HG03378 (cell line): Measurements from ENCODE around the gene TCF7L2.

Experiments
- ATAC-seq: cut with Tn5 transposase; IDR thresholded peaks from one replicate; pipeline ENCODE4 v1.9.1; 2021; ENCODE audit warnings: mild to moderate bottlenecking, moderate library complexity; ENCODE audit not compliant: unreplicated experiment

Gene TCF7L2

DNA sequence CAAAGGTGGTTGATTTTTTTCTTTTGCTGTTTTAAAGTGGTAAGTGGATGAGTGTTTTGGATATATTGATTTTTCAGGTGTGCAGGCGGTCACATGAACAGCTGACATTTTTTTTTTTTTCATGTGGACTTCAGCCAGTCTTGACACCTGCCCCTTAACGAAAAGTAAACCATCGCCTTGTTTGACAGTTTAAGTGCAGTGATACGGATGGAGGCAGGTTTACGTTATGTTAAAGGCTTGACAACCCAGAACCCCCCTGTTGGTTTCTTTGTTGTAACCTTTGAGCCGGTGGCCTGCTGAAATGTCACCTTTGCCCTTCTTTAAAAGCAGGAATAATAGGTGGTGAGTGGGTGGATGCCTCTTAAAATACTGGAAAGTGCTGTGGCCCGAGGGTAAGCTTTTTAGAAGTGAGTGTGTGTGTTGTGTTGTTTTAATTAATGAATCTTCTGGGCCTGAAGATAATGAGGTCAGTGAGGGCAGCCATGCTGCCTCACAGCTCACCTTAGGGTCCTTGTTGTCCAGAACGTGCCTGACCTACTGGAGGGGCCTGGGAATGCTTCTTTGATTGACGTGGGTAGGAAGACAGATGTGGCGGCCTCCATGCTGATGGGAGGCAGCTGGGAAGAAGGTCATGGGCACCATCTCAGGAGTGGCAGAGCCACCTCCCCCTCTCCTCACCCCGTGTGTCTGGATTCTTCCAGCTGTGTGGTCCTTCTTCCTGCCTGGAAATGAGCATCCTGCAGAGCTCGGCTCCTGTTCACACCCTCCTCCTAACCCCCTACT is 69.8 kb downstream of the TCF7L2 start:
- no peak for ATAC-seq

DNA sequence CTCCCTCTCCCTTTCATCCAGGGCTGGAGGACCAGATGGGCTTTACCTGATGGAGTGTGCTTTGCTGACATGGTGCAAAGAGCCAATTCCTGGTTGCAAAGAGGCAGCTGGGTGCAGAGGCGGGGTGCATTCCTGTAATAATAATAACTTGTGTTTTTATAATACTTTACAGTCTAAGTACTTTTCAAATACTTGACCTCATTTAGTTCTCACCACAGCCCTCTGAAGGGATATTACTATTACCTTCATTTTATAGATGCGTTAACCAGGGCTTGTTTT is 70.4 kb downstream of the TCF7L2 start:
- ATAC-seq, result no peak

DNA sequence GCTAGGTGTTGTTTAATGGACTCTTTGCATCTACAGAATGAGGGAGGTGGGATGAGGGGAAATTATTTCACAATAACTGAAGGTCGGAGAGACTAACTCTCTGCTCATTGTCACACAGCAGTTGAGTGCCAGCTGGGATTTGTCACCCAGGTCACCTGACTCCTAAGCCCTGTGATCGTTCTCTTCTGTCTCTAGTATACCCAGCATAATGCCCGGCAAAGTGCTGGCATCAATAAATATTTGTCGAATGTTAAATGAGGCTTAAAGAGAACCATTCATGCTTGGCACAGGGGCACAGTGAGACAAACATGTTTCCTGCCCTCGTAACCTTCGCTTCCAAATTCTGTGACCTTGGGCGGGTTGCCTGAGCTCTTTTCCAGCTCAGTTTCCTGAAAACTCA is 70.8 kb downstream of the TCF7L2 start:
- ATAC-seq, result no peak

DNA sequence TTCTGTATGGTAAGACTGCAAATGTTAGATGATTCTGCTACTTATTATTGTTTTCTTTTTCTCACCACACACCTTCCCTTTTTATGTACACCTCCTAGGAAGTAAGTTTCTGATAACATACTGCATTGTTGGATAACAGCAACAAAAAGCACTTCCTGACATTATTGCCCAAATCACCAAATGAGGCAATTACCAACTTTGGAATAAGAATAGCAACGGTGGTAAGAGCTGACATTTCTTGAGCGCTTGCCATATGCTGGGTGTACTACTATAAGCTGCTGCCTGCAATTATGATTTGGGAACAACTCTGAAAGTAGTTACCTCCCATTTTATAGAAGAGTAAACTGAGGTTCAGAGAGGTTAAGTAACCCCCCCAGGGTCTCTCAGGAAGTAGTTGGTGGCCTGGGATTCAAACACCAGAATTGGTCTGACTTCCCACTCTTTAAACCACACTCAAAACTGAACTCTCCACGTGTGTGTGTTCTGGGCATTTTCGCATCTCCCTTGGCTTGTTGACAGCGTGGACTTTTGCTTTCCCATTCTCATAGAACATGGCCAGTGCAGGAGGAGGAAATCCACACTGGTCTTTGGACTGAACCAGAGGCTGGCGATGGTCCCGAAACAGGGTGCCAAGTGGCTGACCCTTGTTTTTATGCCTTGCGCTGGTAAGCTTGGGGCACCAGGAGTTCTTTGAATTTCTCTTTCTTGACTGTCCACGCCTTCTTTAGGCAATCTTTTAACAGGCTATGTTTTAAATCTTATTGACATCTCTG is 71.4 kb downstream of the TCF7L2 start:
- no peak for ATAC-seq

DNA sequence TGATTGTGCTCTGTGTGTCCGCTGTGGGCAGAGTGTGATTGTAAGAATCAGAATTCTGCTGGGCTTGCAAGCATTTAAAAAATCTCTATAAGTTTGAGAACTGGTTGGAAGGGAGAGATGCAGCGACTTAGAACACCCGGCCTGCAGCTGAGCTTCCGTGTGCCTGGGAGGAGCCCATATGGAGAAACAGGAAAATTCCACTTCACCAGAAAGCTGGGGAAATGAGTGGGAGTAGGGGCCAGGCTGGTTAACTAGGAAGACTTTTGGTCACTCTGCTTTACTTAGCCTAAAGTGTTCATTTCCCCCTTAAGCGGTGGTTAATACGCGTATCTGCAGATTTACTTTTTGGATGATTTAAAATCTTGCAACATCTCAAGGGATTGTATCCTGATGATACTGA is 72.2 kb downstream of the TCF7L2 start:
- no peak for ATAC-seq

DNA sequence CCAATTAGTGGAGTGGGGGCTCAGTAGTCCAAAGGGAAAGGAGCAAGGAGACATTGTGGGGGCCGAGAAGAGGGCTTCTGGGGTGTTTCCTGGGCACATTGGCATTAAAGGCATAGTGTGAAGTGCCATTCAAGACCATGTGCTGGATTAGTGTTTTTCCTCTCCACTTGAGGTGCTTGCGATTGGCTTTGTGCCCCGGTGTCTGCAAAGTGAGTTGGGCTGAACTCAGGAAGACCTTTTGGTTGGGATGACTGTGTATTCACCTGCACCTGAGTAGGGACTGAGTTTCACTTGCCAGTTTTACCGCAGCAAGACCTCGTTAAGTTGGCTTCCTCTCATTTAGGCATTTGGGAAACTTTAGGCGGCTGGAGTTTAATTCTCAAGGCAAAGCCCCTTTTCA is 73.0 kb downstream of the TCF7L2 start:
- no peak for ATAC-seq

DNA sequence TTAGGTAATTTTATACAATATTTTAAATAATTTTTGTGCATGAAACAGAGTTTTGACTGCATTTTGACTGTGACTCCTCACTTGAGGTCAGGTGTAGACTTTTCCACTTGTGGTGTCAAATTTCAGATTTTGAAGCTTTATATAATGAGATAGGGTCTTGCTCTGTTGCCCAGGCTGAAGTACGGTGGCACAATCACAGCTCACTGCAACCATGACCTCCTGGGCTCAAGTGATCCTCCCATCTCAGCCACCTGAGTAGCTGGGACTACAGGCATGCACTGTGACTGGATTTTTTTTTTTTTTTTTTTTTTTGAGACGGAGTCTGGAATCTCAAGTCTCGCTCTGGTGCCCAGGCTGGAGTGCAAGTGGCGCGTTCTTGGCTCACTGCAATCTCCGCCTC is 74.9 kb downstream of the TCF7L2 start:
- ATAC-seq, result no peak

DNA sequence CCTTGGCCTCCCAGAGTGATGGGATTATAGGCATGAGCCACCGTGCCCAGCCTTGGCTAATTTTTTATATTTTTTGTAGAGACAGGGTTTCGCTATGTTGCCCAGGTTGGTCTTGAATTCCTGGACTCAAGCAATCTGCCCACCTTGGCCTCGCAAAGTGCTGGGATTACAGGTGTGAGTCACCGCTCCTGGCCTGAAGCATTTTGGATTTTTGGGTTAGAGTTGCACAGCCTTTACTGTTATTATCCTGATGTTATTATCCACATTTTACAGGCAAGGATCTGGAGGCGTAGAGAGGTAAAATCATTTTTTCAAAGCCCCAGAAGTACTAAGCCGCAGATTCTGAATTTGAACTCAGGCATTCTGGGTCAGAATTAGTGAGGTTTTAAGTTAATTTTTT is 75.4 kb downstream of the TCF7L2 start:
- ATAC-seq, result no peak

DNA sequence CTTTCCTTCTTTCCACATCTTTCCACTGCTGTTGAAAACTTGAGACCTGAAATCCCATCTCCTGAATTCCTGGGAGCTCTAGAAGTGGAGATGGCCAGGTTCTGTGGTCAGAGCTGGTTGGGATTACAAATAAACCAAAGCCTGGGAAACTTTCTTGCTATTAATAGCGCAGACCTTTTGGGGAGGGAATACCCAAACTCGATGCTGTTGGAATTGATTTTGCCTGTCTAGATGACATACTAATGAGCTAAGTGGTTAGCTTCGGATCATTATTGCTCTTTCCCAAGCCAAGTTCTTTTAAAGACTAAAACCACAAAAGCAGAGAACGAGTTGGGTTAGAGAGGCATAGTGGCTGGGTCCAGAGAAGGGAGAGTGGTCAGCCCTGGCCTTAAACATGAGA is 76.6 kb downstream of the TCF7L2 start:
- no peak for ATAC-seq

DNA sequence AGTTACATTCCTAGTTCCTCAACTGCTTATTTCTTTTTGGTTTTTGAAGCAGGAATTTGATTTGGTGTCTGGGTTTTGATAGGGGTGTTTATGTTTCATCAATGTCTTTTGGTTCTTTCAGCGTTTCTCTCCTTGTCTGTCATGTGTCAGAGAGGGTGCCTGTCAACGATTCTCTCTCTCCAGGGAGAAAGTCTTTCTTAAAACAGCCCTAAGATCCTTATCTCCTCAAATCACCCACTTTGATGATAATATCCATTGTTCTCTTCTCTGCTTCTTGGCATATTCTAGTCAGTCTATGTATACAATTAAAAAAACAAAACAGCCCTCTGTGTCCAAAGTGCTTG is 77.2 kb downstream of the TCF7L2 start:
- ATAC-seq, result no peak

DNA sequence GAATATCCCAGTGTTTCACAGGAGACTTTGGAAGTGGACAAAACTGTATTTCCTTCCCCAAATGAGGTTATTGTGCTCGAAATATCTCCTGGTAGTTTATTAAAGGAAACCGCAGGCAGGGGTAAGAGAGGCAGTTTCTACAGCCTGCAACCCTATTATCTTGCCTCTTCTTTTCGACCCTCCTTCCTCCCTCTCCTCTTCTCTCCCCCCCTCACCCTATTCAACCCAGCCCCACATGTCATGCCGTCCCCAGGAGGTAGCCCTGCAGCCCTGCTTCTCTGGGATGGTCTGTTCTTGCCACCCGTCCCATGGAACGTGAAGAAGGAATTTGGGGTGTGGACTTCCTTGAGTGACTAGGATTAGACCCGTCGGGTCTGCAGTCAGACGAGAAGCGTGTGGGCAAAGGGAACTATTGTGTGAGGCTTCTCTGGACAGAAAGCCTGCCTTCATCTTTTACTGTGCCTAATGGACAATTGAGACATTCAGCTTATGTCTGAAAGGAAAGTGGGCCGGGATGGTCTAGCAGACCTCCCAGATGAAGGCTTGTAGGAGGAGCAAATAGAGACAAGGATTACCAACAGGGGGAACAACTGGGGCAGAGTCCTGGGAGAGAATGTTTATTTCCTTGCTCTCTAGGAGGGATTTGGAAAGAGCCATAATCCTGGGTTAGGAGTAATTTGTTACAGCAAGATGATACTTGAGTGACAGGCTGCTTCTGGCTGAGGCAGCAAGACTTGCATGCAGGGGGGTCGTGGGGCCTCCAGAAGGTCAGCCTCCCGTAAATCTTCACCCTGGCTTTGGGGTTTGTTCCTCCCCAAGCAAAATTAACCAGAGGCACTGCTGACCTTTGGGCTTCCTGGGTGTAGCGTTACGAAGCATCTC is 77.8 kb downstream of the TCF7L2 start:
- no peak for ATAC-seq

DNA sequence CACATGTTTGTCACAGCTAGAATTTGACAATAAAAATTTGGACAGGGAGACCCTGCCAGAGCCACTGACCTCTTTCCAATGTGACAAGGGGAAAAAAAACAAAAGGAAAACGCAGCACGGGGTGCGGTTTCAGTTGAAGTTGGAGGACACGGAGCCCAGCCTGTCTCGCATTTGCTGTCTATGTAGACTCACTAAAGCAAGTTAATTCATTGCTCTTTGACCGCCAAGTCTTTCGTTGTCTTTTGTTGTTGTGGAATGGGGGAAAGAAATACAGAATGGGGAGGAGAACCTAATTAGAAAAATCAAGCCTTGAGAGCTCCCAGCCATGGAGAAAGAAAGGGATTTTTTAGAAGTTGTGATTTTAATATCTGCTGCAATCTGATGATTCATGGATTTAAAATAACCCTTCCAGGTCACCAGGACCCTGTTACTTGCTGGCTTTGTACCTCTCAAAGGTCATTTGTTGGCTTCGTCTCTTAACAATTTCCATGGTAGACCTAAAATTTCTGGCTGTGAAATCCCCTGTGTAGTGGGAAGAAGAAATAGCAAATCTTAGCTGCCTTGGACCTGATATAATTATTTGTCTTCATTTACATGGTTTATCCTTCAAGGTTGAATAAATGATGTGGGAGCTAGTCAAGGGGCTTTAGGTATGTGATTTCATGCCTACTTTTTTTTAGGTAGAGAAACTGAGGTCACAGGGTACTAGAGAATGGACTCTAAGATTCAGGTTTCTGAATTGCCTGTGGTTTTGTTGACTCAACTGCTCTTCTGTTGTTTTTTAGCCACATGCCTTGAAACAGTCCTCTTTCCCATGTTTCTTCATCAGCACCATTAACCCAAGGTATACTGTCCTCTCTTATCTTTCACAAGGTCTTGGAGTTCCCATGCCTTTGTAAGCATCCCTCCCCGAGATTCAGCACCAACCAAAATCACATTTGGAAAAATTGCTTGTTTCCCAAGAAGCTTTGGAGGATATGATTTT is 78.7 kb downstream of the TCF7L2 start:
- ATAC-seq, result no peak

DNA sequence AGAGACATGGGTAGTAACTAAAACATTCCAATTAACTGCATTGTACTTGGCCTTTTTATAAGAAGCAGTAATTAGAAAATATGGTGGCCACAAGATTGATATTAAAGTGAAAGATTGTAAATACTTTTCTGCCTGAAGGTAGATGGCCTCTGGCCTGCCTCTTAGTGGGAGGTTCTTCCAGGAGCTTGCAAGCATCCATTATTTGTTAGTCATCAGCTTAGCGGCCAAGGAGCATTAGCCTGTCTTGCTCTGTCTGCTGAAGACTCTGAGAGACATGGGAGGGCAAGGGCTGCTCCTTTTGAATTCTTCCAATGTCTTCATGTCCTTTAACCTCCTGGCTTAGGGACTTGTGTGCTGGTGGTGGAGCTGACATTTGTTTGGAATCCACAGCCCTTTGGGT is 80.4 kb downstream of the TCF7L2 start:
- ATAC-seq, result no peak

DNA sequence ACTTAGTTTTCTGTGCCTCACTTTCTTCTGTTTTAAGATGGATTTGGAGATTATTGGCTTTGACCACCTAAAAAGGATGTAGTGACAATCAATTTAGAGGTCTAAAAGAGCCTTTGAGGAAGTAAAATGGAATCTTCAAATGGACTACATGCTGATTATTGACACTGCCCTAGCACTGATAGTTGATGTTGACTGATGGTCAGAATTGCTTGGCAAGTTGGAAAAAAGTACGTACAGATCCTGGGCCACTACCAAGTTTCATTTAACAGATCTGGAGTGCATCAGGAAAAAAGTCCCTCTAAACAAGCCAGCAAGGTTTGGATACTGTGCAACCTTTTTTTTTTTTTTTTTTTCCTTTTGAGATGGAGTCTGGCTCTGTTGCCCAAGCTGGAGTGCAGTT is 81.1 kb downstream of the TCF7L2 start:
- no peak for ATAC-seq

DNA sequence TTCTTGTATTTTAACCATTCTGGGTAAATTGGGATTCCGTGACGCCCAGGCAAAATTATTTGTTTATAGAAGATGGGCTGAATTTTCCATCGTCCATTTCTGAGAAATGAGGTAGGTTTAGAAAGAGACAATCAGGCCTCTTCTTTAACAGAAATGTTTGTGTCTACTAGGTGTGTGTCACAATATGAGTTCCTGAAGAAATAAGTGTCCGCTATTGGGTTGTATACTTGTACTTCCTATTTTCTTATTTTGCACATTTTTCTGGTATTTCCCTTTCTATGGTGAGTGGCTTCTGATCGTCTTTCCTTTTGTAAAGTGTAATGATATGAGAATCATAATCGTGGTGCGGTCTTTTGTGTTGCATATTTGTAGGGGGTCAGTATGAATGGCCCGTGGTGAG is 83.9 kb downstream of the TCF7L2 start:
- no peak for ATAC-seq

DNA sequence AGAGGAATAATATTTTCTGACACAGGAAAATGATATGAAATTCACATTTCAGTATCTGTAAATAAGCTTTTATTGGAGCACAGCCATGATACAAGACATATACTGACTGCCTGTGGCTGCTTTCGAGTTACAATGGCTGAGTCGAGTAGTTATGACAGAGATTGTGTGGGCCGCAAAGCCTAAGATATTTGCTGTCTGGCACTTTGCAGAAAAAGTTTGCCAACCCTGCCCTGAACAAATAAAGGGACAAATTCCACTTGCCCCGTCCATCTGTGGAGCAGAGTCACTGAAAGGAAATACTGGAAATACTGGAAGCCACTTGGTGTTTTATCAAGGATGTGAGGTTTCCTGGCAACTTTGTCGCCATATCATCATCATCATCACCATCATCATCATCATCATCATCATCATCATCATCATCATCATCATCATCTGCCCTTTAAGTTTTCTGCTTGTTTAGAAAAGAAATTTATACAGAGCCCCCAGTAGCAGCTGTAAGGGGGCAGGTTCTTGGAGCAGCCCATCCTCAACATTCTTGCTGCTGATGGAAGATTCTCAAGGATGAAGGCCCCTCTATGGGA is 85.8 kb downstream of the TCF7L2 start:
- ATAC-seq, result no peak

DNA sequence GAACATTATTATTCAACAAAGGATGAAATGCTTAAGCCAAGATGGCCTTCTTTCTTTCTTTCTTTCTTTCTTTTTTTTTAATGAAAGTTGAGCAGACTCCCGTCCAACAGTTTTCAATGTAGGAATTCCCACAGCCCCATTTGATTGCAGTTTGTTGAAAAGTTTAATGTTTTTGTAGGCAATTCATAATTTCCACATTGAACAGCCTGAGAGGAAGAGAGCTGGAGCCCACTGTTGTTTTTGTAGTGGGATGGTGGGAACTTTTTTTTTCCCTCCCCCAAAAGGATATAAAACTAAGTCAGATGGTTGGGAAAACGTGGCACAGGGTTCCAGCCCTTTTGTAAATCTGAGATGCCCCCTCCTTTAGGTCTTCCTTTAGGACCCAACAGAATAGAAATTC is 86.6 kb downstream of the TCF7L2 start:
- no peak for ATAC-seq

DNA sequence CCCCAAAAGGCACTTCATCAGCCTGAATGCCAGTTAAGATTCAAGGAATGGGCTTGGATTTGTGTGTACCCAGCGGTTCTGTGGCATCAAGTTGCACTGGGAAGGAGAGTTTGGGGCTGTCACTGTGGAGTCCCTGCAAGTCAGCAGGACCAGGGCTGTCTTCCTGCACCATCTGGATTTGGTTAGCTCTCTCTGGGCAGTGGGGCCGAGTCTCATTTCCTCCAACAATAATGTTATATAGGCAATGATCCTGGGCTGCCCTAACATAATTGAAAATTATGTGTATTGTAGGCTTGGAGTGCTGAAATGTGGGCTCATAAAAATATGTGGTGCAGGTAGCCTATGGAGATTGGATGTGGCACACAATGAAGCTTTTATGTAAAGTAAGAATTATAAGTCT is 87.2 kb downstream of the TCF7L2 start:
- ATAC-seq, result no peak

DNA sequence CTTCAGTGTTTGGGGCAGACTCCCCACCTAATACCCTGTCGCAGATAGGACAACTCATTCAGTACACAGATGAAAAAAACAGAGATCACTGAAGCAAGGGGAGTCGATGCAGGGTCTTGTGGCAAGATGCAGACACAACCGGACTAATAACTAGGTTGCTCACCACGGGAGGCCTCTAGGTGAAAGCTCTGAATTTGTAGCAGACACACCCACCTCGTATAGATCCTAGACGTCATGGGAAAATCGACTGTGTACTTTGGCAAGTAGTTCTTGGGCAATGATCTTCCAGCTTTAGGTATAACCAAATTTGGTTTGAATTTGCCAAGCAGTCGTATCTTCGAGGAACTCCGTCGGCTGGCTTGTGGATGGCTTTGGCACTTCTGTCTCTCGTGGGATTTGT is 88.1 kb downstream of the TCF7L2 start:
- no peak for ATAC-seq

DNA sequence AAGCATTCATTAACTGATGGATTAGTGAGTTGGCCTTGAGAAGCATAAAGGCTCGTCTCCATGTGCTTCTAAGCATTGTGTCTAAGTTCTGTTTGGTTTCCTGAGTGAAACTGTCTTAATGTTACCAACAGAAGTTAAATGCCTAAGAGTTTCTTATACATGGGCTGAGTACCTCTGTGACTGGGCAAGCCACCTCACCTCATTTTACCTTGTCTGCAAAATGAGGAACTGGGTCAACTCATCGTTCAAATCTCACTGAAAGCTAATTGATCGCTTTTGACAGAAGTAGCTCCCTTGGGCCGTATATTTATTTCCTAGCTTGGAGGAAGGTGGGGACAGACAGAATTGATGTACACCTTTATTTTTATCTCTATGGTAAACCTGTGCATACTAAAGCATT is 88.9 kb downstream of the TCF7L2 start:
- ATAC-seq, result no peak
